ENCODE measurements around the gene TMEM273.

TMEM273 gene

DNA sequence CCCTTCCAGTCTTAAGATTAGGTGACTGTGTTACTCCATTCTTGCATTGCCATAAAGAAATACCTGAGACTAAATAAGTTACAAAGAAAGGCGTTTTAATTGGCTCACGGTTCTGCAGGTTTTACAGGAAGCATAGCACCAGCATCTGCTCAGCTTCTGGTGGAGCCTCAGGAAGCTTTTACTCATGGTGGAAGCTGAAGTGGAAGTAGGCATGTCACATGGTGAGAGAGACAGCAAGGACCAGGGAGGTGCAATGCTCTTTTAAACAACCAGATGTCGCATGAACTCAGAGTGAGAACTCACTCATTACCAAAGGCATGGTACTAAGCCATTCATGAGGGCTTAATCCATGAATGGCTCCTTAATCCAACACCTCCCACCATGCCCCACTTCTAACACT is 34.0 kb upstream of the TMEM273 start:
- no peaks in the 10 kb centered on the region for H3K4me1 ChIP-seq (ENCODE audit: control insufficient read depth in 1 of 2, insufficient read depth in 2 of 2, low read length in 2 of 2)
- no peak overlapping the region for H3K27ac ChIP-seq (ENCODE audit: low read depth, low read length)

DNA sequence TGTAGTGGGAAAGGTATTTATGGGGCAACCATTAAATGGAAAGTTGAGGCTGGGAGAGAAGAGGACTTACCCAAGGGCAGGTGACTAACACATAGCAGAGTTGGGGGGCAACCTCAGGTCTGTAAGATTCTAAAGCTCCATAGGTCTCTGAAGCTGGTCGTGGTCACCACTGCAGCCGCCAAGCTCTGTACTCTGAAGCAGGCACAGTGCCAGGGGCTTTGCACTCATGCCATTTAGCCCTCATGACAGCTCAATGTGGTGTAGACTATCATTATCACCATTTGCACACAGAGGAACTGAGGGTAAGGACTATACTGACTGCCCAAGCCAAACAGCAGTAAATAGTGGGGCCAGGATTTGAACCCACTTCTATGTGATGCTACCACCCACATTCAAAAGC is 32.5 kb upstream of the TMEM273 start:
- Histone ChIP-seq H3K9ac (ENCODE audit: low read depth in 1 of 2, low read length in 2 of 2) (no peak overlapping the region), H3K36me3 (ENCODE audit: control insufficient read depth in 1 of 2, insufficient read depth in 2 of 2, low read length in 2 of 2) (no peaks in the 10 kb centered on the region), H3K9me3 (ENCODE audit: control insufficient read depth in 1 of 2, low read length in 2 of 2) (no peaks in the 10 kb centered on the region), H3K4me1 (ENCODE audit: control insufficient read depth in 1 of 2, insufficient read depth in 2 of 2, low read length in 2 of 2) (no peaks in the 10 kb centered on the region), H3K27me3 (ENCODE audit: control insufficient read depth in 1 of 2, insufficient read depth in 2 of 2, low read length in 2 of 2) (peaks cover 0 to 6% of the 10 kb centered on the region in 2 donors), H3K4me3 (ENCODE audit: low read depth in 1 of 2, low read length in 2 of 2) (no peak overlapping the region), H3K27ac (ENCODE audit: low read depth, low read length) (no peak overlapping the region)

More for the DNA sequence above, 34.0 kb upstream of the TMEM273 start:
- Histone ChIP-seq H3K4me3 (ENCODE audit: low read depth in 1 of 2, low read length in 2 of 2) (no peak overlapping the region), H3K9ac (ENCODE audit: low read depth in 1 of 2, low read length in 2 of 2) (no peak overlapping the region), H3K27me3 (ENCODE audit: control insufficient read depth in 1 of 2, insufficient read depth in 2 of 2, low read length in 2 of 2) (peaks cover 0 to 6% of the 10 kb centered on the region in 2 donors), H3K36me3 (ENCODE audit: control insufficient read depth in 1 of 2, insufficient read depth in 2 of 2, low read length in 2 of 2) (no peaks in the 10 kb centered on the region), H3K9me3 (ENCODE audit: control insufficient read depth in 1 of 2, low read length in 2 of 2) (no peaks in the 10 kb centered on the region)

DNA sequence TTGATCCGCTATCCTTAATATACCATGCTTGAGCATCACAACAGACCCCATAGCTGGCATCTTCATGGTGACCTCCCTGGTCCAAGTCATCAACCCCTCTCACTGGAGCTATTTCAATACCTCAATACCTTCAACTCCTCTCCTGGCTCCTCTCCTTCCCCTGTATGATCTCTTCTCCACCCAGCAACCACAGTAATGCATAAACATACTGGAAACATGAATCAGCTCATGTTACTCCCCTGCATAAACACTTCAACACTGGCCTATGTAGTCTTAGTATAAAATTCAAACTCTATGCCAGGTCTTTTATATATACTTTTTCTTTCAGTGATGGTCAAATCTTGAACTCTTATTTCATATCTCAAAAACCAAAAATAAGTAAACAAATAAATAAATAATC is 31.8 kb upstream of the TMEM273 start:
- Histone ChIP-seq H3K36me3 (ENCODE audit: control insufficient read depth in 1 of 2, insufficient read depth in 2 of 2, low read length in 2 of 2) (no peaks in the 10 kb centered on the region), H3K4me1 (ENCODE audit: control insufficient read depth in 1 of 2, insufficient read depth in 2 of 2, low read length in 2 of 2) (no peaks in the 10 kb centered on the region), H3K9me3 (ENCODE audit: control insufficient read depth in 1 of 2, low read length in 2 of 2) (no peaks in the 10 kb centered on the region), H3K9ac (ENCODE audit: low read depth in 1 of 2, low read length in 2 of 2) (no peak overlapping the region), H3K4me3 (ENCODE audit: low read depth in 1 of 2, low read length in 2 of 2) (no peak overlapping the region), H3K27ac (ENCODE audit: low read depth, low read length) (no peak overlapping the region), H3K27me3 (ENCODE audit: control insufficient read depth in 1 of 2, insufficient read depth in 2 of 2, low read length in 2 of 2) (peaks cover 0 to 6% of the 10 kb centered on the region in 2 donors)

DNA sequence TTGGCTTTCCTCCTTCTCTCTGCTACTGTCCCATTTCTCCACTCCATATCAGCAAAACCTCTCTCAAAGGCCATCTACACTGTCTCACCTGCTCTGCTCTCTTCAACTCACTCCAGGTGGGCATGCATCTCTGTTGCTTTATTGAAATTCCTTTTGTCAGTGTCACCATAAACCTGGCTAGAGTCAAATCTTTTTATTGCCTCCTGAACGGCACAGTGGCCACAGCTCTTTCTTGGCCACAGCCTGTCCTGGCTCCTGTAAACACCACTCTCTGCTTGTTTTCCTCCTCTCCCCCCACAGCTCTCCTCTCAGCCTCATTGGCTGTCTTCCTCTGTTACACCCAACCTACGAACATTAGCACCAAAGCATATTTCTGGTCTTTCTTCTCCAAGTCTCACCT is 31.1 kb upstream of the TMEM273 start:
- Histone ChIP-seq H3K27me3 (ENCODE audit: control insufficient read depth in 1 of 2, insufficient read depth in 2 of 2, low read length in 2 of 2) (peaks cover 0 to 6% of the 10 kb centered on the region in 2 donors), H3K4me1 (ENCODE audit: control insufficient read depth in 1 of 2, insufficient read depth in 2 of 2, low read length in 2 of 2) (no peaks in the 10 kb centered on the region), H3K9me3 (ENCODE audit: control insufficient read depth in 1 of 2, low read length in 2 of 2) (no peaks in the 10 kb centered on the region), H3K4me3 (ENCODE audit: low read depth in 1 of 2, low read length in 2 of 2) (no peak overlapping the region), H3K27ac (ENCODE audit: low read depth, low read length) (no peak overlapping the region), H3K36me3 (ENCODE audit: control insufficient read depth in 1 of 2, insufficient read depth in 2 of 2, low read length in 2 of 2) (no peaks in the 10 kb centered on the region), H3K9ac (ENCODE audit: low read depth in 1 of 2, low read length in 2 of 2) (no peak overlapping the region)

DNA sequence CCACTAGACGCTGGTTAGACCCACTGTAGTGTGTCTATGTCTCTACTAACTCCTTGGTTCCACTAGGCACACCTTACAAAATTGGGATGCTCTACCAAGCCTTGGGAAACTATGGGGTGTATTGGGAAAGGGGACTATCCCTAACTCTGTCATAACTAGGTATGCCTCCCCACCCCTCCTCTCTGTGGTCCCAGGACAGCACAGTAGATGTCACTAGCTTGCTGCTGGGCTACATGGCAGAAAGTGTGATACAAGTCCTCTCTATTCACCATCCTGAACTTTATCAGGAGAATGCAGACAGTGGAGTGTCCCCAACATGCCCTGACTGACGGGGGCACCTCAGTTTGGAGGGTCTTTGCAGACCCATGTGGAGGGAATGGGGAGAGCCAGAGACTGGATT is 30.3 kb upstream of the TMEM273 start:
- H3K27ac ChIP-seq (ENCODE audit: low read depth, low read length) = no peak overlapping the region
- H3K9ac ChIP-seq (ENCODE audit: low read depth in 1 of 2, low read length in 2 of 2) = no peak overlapping the region
- H3K4me3 ChIP-seq (ENCODE audit: low read depth in 1 of 2, low read length in 2 of 2) = no peak overlapping the region
- no peaks in the 10 kb centered on the region for H3K9me3 ChIP-seq (ENCODE audit: control insufficient read depth in 1 of 2, low read length in 2 of 2)
- no peaks in the 10 kb centered on the region for H3K4me1 ChIP-seq (ENCODE audit: control insufficient read depth in 1 of 2, insufficient read depth in 2 of 2, low read length in 2 of 2)
- H3K27me3 ChIP-seq (ENCODE audit: control insufficient read depth in 1 of 2, insufficient read depth in 2 of 2, low read length in 2 of 2) = peaks cover 0 to 6% of the 10 kb centered on the region in 2 donors
- no peaks in the 10 kb centered on the region for H3K36me3 ChIP-seq (ENCODE audit: control insufficient read depth in 1 of 2, insufficient read depth in 2 of 2, low read length in 2 of 2)

DNA sequence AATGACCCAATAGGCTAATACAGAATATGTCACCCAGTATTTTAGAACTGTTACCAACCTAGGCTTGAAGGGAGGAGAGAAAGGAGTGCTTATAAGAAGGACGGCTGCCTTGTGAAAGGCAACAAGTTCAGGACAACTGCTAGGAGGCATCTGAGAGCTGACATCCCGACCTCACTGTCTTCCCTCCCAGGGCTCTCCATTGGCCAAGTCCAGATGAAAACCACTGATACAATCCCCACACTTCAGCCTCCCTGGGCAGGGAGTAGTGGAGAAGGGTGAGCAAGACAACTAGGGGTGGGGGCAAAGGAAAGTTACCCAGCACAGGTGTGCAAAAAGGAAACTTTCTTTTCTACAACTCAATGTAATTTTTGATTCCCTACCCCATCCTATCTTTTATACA is 29.5 kb upstream of the TMEM273 start:
- Histone ChIP-seq H3K9ac (ENCODE audit: low read depth in 1 of 2, low read length in 2 of 2) (no peak overlapping the region), H3K9me3 (ENCODE audit: control insufficient read depth in 1 of 2, low read length in 2 of 2) (no peaks in the 10 kb centered on the region), H3K4me1 (ENCODE audit: control insufficient read depth in 1 of 2, insufficient read depth in 2 of 2, low read length in 2 of 2) (no peaks in the 10 kb centered on the region), H3K27me3 (ENCODE audit: control insufficient read depth in 1 of 2, insufficient read depth in 2 of 2, low read length in 2 of 2) (peaks cover 0 to 6% of the 10 kb centered on the region in 2 donors), H3K4me3 (ENCODE audit: low read depth in 1 of 2, low read length in 2 of 2) (no peak overlapping the region), H3K27ac (ENCODE audit: low read depth, low read length) (no peak overlapping the region), H3K36me3 (ENCODE audit: control insufficient read depth in 1 of 2, insufficient read depth in 2 of 2, low read length in 2 of 2) (no peaks in the 10 kb centered on the region)

DNA sequence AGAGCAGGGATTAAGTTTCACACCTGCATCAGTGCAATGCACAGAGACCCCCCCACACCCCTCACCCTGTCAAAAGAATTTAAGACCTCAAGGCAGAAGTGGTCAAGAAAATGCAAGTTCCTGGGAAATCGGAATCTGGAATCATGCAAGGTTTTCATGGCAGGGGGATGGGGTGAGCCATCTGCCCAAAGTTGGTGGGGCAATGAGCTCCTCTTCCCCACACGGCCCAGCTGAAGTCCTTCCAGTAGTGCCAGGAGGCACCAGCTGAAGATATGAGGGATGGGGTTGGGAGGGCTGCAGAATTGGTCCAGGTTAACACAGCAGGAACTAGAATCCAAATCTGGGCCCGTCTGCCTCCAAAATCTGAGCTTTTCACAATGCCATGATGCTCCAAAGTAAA is 25.0 kb upstream of the TMEM273 start:
- no peaks in the 10 kb centered on the region for H3K4me1 ChIP-seq (ENCODE audit: control insufficient read depth in 1 of 2, insufficient read depth in 2 of 2, low read length in 2 of 2)
- H3K27ac ChIP-seq (ENCODE audit: low read depth, low read length) = no peak overlapping the region
- H3K4me3 ChIP-seq (ENCODE audit: low read depth in 1 of 2, low read length in 2 of 2) = no peak overlapping the region
- H3K27me3 ChIP-seq (ENCODE audit: control insufficient read depth in 1 of 2, insufficient read depth in 2 of 2, low read length in 2 of 2) = peaks cover 0 to 1% of the 10 kb centered on the region in 2 donors
- H3K9ac ChIP-seq (ENCODE audit: low read depth in 1 of 2, low read length in 2 of 2) = no peak overlapping the region
- H3K9me3 ChIP-seq (ENCODE audit: control insufficient read depth in 1 of 2, low read length in 2 of 2) = no peaks in the 10 kb centered on the region
- H3K36me3 ChIP-seq (ENCODE audit: control insufficient read depth in 1 of 2, insufficient read depth in 2 of 2, low read length in 2 of 2) = no peaks in the 10 kb centered on the region

DNA sequence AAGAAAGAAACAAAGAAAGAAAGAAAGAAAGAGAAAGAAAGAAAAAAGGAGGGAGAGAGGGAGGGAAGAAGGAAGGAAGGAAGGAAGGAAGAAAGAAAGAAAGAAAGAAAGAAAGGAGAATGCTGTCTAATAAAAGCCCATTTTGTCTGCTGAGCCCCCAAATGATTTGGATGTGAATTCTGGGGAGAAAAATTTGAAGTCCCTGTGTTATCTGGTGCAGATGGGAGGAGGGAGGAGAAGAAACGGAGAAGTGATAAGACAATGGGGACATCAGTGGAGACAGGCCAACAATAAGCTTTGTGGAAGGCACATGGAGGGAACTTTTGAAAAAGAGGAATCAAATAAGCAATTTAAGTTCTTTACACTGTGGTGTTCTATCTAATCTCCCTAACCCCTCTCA is 24.6 kb upstream of the TMEM273 start:
- Histone ChIP-seq H3K4me1 (ENCODE audit: control insufficient read depth in 1 of 2, insufficient read depth in 2 of 2, low read length in 2 of 2) (no peaks in the 10 kb centered on the region), H3K9me3 (ENCODE audit: control insufficient read depth in 1 of 2, low read length in 2 of 2) (no peaks in the 10 kb centered on the region), H3K27ac (ENCODE audit: low read depth, low read length) (no peak overlapping the region)

DNA sequence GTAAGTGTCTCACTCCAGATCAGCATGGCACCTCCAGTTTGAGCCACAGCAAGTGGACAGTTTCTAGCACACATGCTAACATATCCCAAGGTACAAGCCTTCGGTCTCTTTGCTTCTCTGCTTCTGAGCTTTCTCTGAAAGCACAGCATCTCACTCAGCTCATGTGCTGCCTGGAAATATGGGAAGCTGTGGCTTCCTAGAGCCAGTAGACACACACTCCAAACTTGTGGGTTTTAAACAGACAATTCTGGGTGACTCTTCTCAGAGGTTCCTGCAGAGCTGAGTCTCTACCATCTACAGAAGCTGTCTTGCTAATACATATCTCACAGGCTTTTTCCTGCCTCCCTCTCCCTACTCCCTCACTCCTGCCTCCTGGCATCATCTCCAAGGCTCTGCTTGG is 23.9 kb upstream of the TMEM273 start:
- Histone ChIP-seq H3K9ac (ENCODE audit: low read depth in 1 of 2, low read length in 2 of 2) (no peak overlapping the region), H3K36me3 (ENCODE audit: control insufficient read depth in 1 of 2, insufficient read depth in 2 of 2, low read length in 2 of 2) (no peaks in the 10 kb centered on the region), H3K4me1 (ENCODE audit: control insufficient read depth in 1 of 2, insufficient read depth in 2 of 2, low read length in 2 of 2) (no peaks in the 10 kb centered on the region), H3K27me3 (ENCODE audit: control insufficient read depth in 1 of 2, insufficient read depth in 2 of 2, low read length in 2 of 2) (no peaks in the 10 kb centered on the region), H3K9me3 (ENCODE audit: control insufficient read depth in 1 of 2, low read length in 2 of 2) (no peaks in the 10 kb centered on the region), H3K27ac (ENCODE audit: low read depth, low read length) (no peak overlapping the region), H3K4me3 (ENCODE audit: low read depth in 1 of 2, low read length in 2 of 2) (no peak overlapping the region)

More for the DNA sequence above, 24.6 kb upstream of the TMEM273 start:
- Histone ChIP-seq H3K4me3 (ENCODE audit: low read depth in 1 of 2, low read length in 2 of 2) (no peak overlapping the region), H3K9ac (ENCODE audit: low read depth in 1 of 2, low read length in 2 of 2) (no peak overlapping the region), H3K27me3 (ENCODE audit: control insufficient read depth in 1 of 2, insufficient read depth in 2 of 2, low read length in 2 of 2) (no peaks in the 10 kb centered on the region), H3K36me3 (ENCODE audit: control insufficient read depth in 1 of 2, insufficient read depth in 2 of 2, low read length in 2 of 2) (no peaks in the 10 kb centered on the region)

DNA sequence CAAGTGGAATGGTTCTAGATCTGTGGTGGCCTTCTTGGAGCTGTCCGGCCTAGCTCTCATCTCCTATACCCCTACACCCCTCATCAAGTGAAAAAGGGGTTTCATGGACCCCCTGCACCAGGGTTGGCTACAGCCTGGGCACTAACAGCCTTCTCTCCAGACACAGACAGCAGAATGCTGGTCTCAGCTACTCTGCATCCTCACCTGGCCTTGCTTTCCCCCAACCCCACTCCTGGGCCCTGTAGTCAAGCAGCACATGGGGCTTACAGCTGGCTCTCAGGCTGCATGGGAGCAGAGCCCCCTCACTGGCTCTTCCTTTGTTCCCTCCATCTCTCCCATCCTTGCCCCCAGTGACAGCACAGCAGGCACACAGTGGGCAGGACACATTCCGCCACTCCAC is 20.8 kb upstream of the TMEM273 start:
- Histone ChIP-seq H3K9me3 (ENCODE audit: control insufficient read depth in 1 of 2, low read length in 2 of 2) (no peaks in the 10 kb centered on the region), H3K36me3 (ENCODE audit: control insufficient read depth in 1 of 2, insufficient read depth in 2 of 2, low read length in 2 of 2) (no peaks in the 10 kb centered on the region), H3K4me3 (ENCODE audit: low read depth in 1 of 2, low read length in 2 of 2) (no peak overlapping the region), H3K27ac (ENCODE audit: low read depth, low read length) (no peak overlapping the region), H3K9ac (ENCODE audit: low read depth in 1 of 2, low read length in 2 of 2) (no peak overlapping the region), H3K27me3 (ENCODE audit: control insufficient read depth in 1 of 2, insufficient read depth in 2 of 2, low read length in 2 of 2) (no peaks in the 10 kb centered on the region), H3K4me1 (ENCODE audit: control insufficient read depth in 1 of 2, insufficient read depth in 2 of 2, low read length in 2 of 2) (no peaks in the 10 kb centered on the region)

DNA sequence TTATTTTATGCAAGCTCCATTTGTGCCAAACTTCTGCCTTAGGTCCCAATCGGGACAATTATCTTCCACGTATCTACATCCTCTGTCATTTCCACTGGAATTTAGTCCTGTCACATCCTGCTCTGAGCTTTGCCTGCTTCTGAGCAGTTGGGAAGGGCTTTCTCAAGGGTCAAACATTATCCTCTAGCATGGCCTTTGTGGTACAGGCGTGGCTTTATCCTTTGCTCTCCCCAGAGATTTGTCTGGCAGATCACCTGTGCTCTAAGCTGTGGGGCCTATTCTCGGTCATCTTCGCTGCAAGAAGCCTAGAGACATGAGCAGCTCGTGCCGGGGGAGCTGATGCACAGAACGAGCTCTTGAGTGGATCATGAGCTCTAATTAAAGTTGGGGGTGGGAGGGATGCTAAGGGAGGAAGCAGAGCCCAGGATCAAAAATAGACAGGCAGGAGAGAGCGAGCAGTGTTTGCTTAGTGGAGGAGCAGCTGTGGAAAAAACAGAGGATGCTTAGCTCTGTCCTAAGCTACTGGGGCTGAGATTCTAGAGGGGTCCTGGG is 19.8 kb upstream of the TMEM273 start:
- no peaks in the 10 kb centered on the region for H3K36me3 ChIP-seq (ENCODE audit: control insufficient read depth in 1 of 2, insufficient read depth in 2 of 2, low read length in 2 of 2)
- H3K27ac ChIP-seq (ENCODE audit: low read depth, low read length) = no peak overlapping the region
- H3K9ac ChIP-seq (ENCODE audit: low read depth in 1 of 2, low read length in 2 of 2) = no peak overlapping the region
- H3K4me3 ChIP-seq (ENCODE audit: low read depth in 1 of 2, low read length in 2 of 2) = no peak overlapping the region
- H3K4me1 ChIP-seq (ENCODE audit: control insufficient read depth in 1 of 2, insufficient read depth in 2 of 2, low read length in 2 of 2) = no peaks in the 10 kb centered on the region
- no peaks in the 10 kb centered on the region for H3K9me3 ChIP-seq (ENCODE audit: control insufficient read depth in 1 of 2, low read length in 2 of 2)
- no peaks in the 10 kb centered on the region for H3K27me3 ChIP-seq (ENCODE audit: control insufficient read depth in 1 of 2, insufficient read depth in 2 of 2, low read length in 2 of 2)
